HG03342 (cell line): ENCODE measurements around the gene SNCAIP.

ENCODE experiments used
- ATAC-seq: cut with Tn5 transposase; IDR thresholded peaks from one replicate; pipeline ENCODE4 v1.9.1; 2021; ENCODE audit warnings: mild to moderate bottlenecking, moderate library complexity; ENCODE audit not compliant: unreplicated experiment

SNCAIP gene

GRCh38 chr5:122420537-122421236, 108.7 kb downstream of the SNCAIP start:
- ATAC-seq = no peak

- ATAC-seq = peak; percentile 89
Measured at GRCh38 chr5:122421374-122422079, 109.5 kb downstream of the SNCAIP start.

GRCh38 chr5:122423221-122423620, 111.2 kb downstream of the SNCAIP start:
- no peak for ATAC-seq

- ATAC-seq = no peak
Measured at GRCh38 chr5:122424132-122424531, 112.1 kb downstream of the SNCAIP start.

GRCh38 chr5:122426301-122426700, 114.3 kb downstream of the SNCAIP start:
- ATAC-seq = no peak

GRCh38 chr5:122427621-122428020, 115.6 kb downstream of the SNCAIP start:
- ATAC-seq = no peak

- no peak for ATAC-seq
Measured at GRCh38 chr5:122429545-122430318, 117.7 kb downstream of the SNCAIP start.

- no peak for ATAC-seq
Measured at GRCh38 chr5:122430319-122430586, 118.2 kb downstream of the SNCAIP start.

GRCh38 chr5:122431298-122431697, 119.3 kb downstream of the SNCAIP start:
- ATAC-seq = no peak

GRCh38 chr5:122434205-122434970, 122.4 kb downstream of the SNCAIP start:
- no peak for ATAC-seq

- no peak for ATAC-seq
Measured at GRCh38 chr5:122435234-122435633, 123.2 kb downstream of the SNCAIP start.

- no peak for ATAC-seq
Measured at GRCh38 chr5:122435761-122436160, 123.7 kb downstream of the SNCAIP start.

- ATAC-seq = no peak
Measured at GRCh38 chr5:122436615-122437014, 124.6 kb downstream of the SNCAIP start.

GRCh38 chr5:122439645-122440044, 127.6 kb downstream of the SNCAIP start:
- no peak for ATAC-seq

GRCh38 chr5:122442938-122443337, 130.9 kb downstream of the SNCAIP start:
- peak; percentile 68 for ATAC-seq

- ATAC-seq = no peak
Measured at GRCh38 chr5:122444411-122444810, 132.4 kb downstream of the SNCAIP start.

- ATAC-seq = no peak
Measured at GRCh38 chr5:122445070-122445469, 133.0 kb downstream of the SNCAIP start.

GRCh38 chr5:122447072-122447471, 135.0 kb downstream of the SNCAIP start:
- ATAC-seq = no peak

GRCh38 chr5:122447879-122448278, 135.8 kb downstream of the SNCAIP start:
- no peak for ATAC-seq

GRCh38 chr5:122454541-122454940, 142.5 kb downstream of the SNCAIP start:
- no peak for ATAC-seq

- no peak for ATAC-seq
Measured at GRCh38 chr5:122455939-122456338, 143.9 kb downstream of the SNCAIP start.
